GM21723 (cell line): Measurements from ENCODE around the gene NPBWR2.

Experiments used
- ATAC-seq: cut with Tn5 transposase; IDR thresholded peaks from one replicate; pipeline ENCODE4 v1.9.1; 2021; ENCODE audit warnings: mild to moderate bottlenecking, moderate library complexity; ENCODE audit not compliant: unreplicated experiment

Gene NPBWR2

GRCh38 chr20:64063389-64064144, 43.8 kb downstream of the NPBWR2 start:
- no peak for ATAC-seq

- peak; percentile 72 for ATAC-seq
Measured at GRCh38 chr20:64062596-64063388, 44.6 kb downstream of the NPBWR2 start, which contains the start of gene TCEA2. Gene TCEA2 (plus strand): TSS chr20:64063198. CDS start chr20:64063313, 115 bp downstream.

GRCh38 chr20:64062276-64062595, 45.1 kb downstream of the NPBWR2 start:
- no peak for ATAC-seq

DNA sequence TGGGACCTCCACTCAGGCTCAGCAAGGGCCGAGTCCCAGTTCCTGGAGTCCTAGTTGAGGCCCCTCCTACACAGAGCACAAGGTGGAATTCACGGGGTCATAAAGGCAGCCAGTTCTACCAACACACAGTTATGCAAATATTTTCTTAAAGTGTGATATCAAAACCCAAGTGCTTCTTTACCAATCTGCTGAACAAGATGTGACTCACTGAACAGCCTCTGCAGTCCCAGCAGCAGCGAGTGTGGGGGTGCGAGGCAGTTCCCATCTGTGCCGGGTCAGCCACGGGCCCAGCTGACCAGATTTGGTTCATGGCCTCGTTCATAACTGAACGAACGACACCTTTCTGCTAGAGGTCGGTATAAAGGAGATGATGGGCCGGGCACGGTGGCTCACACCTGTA, 48.8 kb downstream of the NPBWR2 start:
- no peak for ATAC-seq

- no peak for ATAC-seq
Measured at GRCh38 chr20:64057628-64058498, 49.5 kb downstream of the NPBWR2 start.

GRCh38 chr20:64056889-64057627, 50.3 kb downstream of the NPBWR2 start:
- ATAC-seq = no peak

GRCh38 chr20:64056639-64056888, 50.8 kb downstream of the NPBWR2 start:
- no peak for ATAC-seq

GRCh38 chr20:64055893-64056638, 51.3 kb downstream of the NPBWR2 start:
- no peak for ATAC-seq

- ATAC-seq = no peak
Measured at GRCh38 chr20:64055396-64055892, 51.9 kb downstream of the NPBWR2 start.

DNA sequence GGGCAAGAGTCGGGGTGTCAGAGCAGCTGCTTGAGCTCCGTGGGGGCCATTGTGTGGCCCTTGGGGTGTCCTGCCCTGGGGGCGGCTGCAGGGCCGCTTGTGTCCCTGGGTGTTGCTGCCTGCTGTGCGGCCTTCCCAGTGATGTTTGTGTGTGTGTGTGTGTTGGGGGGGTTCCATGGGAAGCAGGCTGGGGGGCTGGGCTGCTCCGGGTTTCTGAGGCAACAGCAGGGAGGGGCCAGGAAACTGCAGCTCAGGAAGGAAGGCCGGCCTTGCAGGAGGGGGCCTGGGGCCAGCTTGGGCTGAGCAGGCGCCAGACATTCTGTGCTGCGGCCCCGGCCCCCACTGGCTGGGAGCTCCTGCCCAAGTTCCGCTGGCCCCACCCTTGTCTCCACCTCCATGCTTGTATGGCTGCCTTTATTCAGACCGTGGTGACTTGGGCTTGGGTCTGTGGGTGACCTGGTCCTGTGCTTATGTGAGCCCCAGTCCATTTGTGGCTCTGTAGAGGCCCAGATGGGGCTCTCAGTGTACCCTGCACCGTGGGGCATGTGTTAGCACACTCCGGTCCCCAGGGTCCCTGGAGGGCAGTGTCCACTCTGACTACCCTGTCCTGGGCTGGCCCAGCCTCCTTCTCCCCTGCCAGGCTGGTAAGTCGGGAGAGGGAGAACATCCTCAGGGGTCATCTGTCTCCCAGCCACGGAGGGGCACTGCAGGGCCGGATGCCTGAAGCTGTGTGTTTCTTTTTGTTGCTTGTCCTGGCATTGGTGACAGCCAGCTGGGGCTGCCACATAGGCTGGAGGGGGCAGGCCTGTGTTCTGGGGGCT, 53.3 kb downstream of the NPBWR2 start:
- no peak for ATAC-seq
